Gastrocnemius medialis (tissue), 4 donors: ENCODE measurements around the gene KIRREL3. TPM values are rescaled to one million over a fixed set of nuclear protein-coding genes. Genes with fewer than 3 reads are reported as not detected.

ENCODE experiments used
- ATAC-seq, 2 donors: fragments of 150-250 bp; one replicate each; pipeline ENCODE4 v1.9.1; 2016
- DNase-seq, 2 donors: peaks; one replicate each; pipeline ENCODE4 v3.0.0-alpha.2; 2019
- H3K27ac ChIP-seq, 4 donors: fragments of 200-600 bp; sonication (generic); 1 replicate in 1 of 4; 2 replicates in 3 of 4; pipeline ENCODE4 v1.5.1; 2016 to 2018; ENCODE audit warnings: mild to moderate bottlenecking in 2 of 4, moderate library complexity in 1 of 4
- H3K27me3 ChIP-seq, 3 donors: fragments of 200-600 bp; sonication (generic) in 2 of 3; 1 replicate in 1 of 3; 2 replicates in 2 of 3; pipeline versions ENCODE4 v1.5.1 to v1.6.0; 2016 to 2019; ENCODE audit warnings: mild to moderate bottlenecking in 1 of 3, moderate library complexity in 1 of 3
- H3K36me3 ChIP-seq, 2 donors: fragments of 200-600 bp; sonication (generic) in 1 of 2; one replicate each; pipeline ENCODE4 v1.5.1; 2017 to 2018
- H3K4me1 ChIP-seq, 2 donors: fragments of 200-600 bp; sonication (generic) in 1 of 2; one replicate each; pipeline ENCODE4 v1.5.1; 2016 to 2017; ENCODE audit warnings: mild to moderate bottlenecking in 2 of 2
- H3K4me3 ChIP-seq, 4 donors: fragments of 200-600 bp; sonication (generic) in 3 of 4; 1 replicate in 1 of 4; 2 replicates in 3 of 4; pipeline ENCODE4 v1.5.1; 2016 to 2019; ENCODE audit warnings: mild to moderate bottlenecking in 2 of 4
- H3K9me3 ChIP-seq, 3 donors: fragments of 200-600 bp; sonication (generic) in 2 of 3; 1 replicate in 1 of 3; 2 replicates in 2 of 3; pipeline ENCODE4 v1.5.1; 2016 to 2019
- POLR2A ChIP-seq, 2 donors: fragments of 450-650 bp; IDR thresholded peaks; one replicate each; pipeline ENCODE4 v1.6.1; 2017; ENCODE audit warnings: antibody characterized with exemption in 2 of 2, mild to moderate bottlenecking in 2 of 2, moderate library complexity in 2 of 2
- in situ Hi-C, 4 donors: fragments of 200-750 bp; cut with MboI; loops; one replicate each; pipeline versions ENCODE4 v1.15.0 to v1.8.0; 2017; ENCODE audit warnings: low sequenced_read_pairs in 4 of 4
- intact Hi-C: fragments of 100-400 bp; cut with DNase I; formaldehyde crosslinking; loops from one replicate; pipeline ENCODE4 v1.15.1; 2023; ENCODE audit warnings: low total_unique reads
- total RNA-seq, 4 donors: library from RNA; depleted of rRNA; stranded (reverse); fragments of >200 nt; gene quantifications; one replicate each; pipeline versions ENCODE4 v1.1.0 to v1.2.3, GENCODE V29; 2016
- TF ChIP-seq, protein P1 (sequence below), 5 experiments: fragments of 450-650 bp in 3 of 5; fragments of 200-600 bp in 2 of 5; sonication (generic) in 2 of 5; IDR thresholded peaks in 4 of 5; conservative IDR thresholded peaks in 1 of 5; 1 replicate in 4 of 5; 2 replicates in 1 of 5; pipeline ENCODE4 v1.5.1; 2016 to 2019; ENCODE audit warnings: antibody characterized with exemption in 5 of 5, mild to moderate bottlenecking in 3 of 5, moderate library complexity in 3 of 5

KIRREL3 gene
- total RNA-seq, 4 donors from 2014 or later: 0.10 TPM; not detected in 3

DNA sequence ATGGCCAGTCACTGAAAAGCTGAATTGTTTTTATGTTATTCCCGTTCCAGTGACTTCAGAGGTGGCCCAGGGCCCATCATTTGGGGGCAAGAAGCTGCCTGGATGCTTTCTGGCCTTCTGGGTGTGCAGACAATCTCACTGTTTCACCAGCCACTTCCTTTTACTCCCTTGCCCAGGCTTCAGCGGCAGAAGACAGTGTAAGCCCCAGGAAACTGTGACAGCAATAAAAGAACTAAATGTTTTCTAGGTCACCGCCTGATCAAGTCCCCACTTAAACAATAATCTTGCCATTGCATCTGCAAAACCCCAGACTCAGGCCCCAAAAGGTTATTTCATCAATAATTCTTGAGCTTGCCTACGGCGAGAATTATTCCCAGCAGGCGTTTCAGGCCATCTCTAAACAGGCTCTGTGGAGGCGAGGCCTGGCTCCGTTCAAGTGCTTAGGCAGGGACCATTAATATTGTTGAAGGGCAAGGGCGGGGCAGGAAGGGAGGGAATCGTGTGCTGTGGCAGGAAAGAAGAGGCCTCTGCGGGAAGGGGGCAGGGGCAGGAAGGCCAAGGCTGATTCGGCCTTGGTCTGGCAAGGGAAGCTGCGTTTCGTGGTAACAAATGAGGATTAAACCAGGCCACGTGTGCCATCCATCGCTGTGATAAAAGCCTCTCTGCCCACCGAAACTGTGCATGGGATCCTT lies 252.3 kb downstream of the KIRREL3 start:
- H3K27me3 ChIP-seq: no peaks in the 10 kb centered on the region
- H3K4me3 ChIP-seq: no peak overlapping the region
- intact Hi-C loops: no loop called here
- DNase-seq (no peak), ATAC-seq (no peak)
- in situ Hi-C loops: no loop called here
- no peak for TF ChIP-seq POLR2A (IDR thresholded peaks at IDR 0.05)
- TF ChIP-seq, protein P1, sequence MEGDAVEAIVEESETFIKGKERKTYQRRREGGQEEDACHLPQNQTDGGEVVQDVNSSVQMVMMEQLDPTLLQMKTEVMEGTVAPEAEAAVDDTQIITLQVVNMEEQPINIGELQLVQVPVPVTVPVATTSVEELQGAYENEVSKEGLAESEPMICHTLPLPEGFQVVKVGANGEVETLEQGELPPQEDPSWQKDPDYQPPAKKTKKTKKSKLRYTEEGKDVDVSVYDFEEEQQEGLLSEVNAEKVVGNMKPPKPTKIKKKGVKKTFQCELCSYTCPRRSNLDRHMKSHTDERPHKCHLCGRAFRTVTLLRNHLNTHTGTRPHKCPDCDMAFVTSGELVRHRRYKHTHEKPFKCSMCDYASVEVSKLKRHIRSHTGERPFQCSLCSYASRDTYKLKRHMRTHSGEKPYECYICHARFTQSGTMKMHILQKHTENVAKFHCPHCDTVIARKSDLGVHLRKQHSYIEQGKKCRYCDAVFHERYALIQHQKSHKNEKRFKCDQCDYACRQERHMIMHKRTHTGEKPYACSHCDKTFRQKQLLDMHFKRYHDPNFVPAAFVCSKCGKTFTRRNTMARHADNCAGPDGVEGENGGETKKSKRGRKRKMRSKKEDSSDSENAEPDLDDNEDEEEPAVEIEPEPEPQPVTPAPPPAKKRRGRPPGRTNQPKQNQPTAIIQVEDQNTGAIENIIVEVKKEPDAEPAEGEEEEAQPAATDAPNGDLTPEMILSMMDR (IDR thresholded peaks at IDR 0.05 in 4 of 5, conservative IDR thresholded peaks at IDR 0.05 in 1 of 5): no peak
- H3K27ac ChIP-seq: no peak overlapping the region
- no peaks in the 10 kb centered on the region for H3K4me1 ChIP-seq
- H3K36me3 ChIP-seq: no peaks in the 10 kb centered on the region
- H3K9me3 ChIP-seq: no peaks in the 10 kb centered on the region

- Histone ChIP-seq H3K36me3 (no peaks in the 10 kb centered on the region), H3K27ac (no peak overlapping the region), H3K9me3 (no peaks in the 10 kb centered on the region), H3K27me3 (no peaks in the 10 kb centered on the region), H3K4me3 (no peak overlapping the region), H3K4me1 (no peaks in the 10 kb centered on the region)
- no peak for DNase-seq
- no peak for ATAC-seq
- intact Hi-C loops (no loop called here), in situ Hi-C loops (no loop called here)
- TF ChIP-seq POLR2A (IDR thresholded peaks at IDR 0.05): no peak
- TF ChIP-seq, protein P1 (IDR thresholded peaks at IDR 0.05 in 4 of 5, conservative IDR thresholded peaks at IDR 0.05 in 1 of 5): no peak
Measured at GRCh38 chr11:126747315-126747714, 253.3 kb downstream of the KIRREL3 start.

GRCh38 chr11:126746443-126746842 lies 254.1 kb downstream of the KIRREL3 start:
- ATAC-seq: no peak
- in situ Hi-C loops (no loop called here), intact Hi-C loops (no loop called here)
- no peaks in the 10 kb centered on the region for H3K4me1 ChIP-seq
- no peaks in the 10 kb centered on the region for H3K27me3 ChIP-seq
- TF ChIP-seq, protein P1 (IDR thresholded peaks at IDR 0.05 in 4 of 5, conservative IDR thresholded peaks at IDR 0.05 in 1 of 5): no peak
- no peak for TF ChIP-seq POLR2A (IDR thresholded peaks at IDR 0.05)
- H3K27ac ChIP-seq: no peak overlapping the region
- H3K4me3 ChIP-seq: no peak overlapping the region
- no peaks in the 10 kb centered on the region for H3K36me3 ChIP-seq
- no peak for DNase-seq
- no peaks in the 10 kb centered on the region for H3K9me3 ChIP-seq

DNA sequence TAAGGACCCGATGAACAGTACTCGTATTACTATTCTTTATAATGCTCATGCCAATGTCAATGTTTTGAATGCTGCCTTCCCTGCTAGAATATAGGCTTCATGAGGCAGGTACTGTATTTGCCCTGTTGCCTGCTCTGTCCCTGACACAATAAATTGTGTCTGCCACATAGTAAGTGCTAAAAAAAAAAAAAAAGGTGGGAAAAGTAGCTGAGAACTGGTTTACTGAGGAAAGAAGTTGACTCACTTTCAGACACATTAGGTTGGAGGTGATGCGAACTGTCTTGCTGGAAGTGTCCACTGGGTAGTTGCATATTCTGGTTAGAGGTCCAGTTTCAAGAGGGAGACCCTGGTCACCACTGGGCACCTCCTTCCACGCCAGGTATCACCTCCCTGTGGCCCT lies 255.9 kb downstream of the KIRREL3 start:
- in situ Hi-C loops: no loop called here
- Histone ChIP-seq H3K4me3 (no peak overlapping the region), H3K27ac (no peak overlapping the region), H3K9me3 (no peaks in the 10 kb centered on the region), H3K36me3 (no peaks in the 10 kb centered on the region), H3K27me3 (no peaks in the 10 kb centered on the region), H3K4me1 (no peaks in the 10 kb centered on the region)
- TF ChIP-seq, protein P1 (IDR thresholded peaks at IDR 0.05 in 4 of 5, conservative IDR thresholded peaks at IDR 0.05 in 1 of 5): no peak
- TF ChIP-seq POLR2A (IDR thresholded peaks at IDR 0.05): no peak
- intact Hi-C loops: no loop called here
- ATAC-seq (no peak), DNase-seq (no peak)

DNA sequence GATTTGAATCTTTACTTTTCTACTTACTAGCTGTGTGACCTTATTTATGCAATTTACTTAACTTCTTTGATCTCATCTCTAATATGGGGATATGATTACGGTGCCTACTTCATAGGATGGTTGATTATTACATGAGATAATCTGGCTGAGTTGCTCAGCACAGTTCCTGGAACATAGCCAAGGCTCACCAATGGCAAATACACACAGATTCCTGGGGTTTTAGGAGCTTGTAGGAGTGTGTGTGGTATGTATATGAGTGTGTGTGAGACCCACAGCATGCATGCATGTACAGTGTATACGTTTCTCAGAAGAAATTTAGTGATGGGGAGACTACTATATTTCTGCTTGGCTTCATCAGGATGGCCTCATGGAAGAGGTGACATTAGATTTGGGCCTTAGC lies 256.9 kb downstream of the KIRREL3 start:
- TF ChIP-seq, protein P1 (IDR thresholded peaks at IDR 0.05 in 4 of 5, conservative IDR thresholded peaks at IDR 0.05 in 1 of 5): no peak
- TF ChIP-seq POLR2A (IDR thresholded peaks at IDR 0.05): no peak
- Histone ChIP-seq H3K4me3 (no peak overlapping the region), H3K36me3 (no peaks in the 10 kb centered on the region), H3K27me3 (no peaks in the 10 kb centered on the region), H3K4me1 (no peaks in the 10 kb centered on the region), H3K27ac (no peak overlapping the region), H3K9me3 (no peaks in the 10 kb centered on the region)
- in situ Hi-C loops (no loop called here), intact Hi-C loops (no loop called here)
- no peak for DNase-seq
- no peak for ATAC-seq
